SH-SY5Y (cell line): Measurements from ENCODE around the gene TOR2A.

Experiments used
- GATA2 ChIP-seq: IDR thresholded peaks from 2 replicates; pipeline ENCODE4 v1.6.1; 2011; ENCODE audit warnings: mild to moderate bottlenecking, low read depth, low read length
- GATA3 ChIP-seq: IDR thresholded peaks from 2 replicates; pipeline ENCODE4 v1.6.1; 2011; ENCODE audit warnings: low read depth, mild to moderate bottlenecking, low read length, moderate library complexity

DNA sequence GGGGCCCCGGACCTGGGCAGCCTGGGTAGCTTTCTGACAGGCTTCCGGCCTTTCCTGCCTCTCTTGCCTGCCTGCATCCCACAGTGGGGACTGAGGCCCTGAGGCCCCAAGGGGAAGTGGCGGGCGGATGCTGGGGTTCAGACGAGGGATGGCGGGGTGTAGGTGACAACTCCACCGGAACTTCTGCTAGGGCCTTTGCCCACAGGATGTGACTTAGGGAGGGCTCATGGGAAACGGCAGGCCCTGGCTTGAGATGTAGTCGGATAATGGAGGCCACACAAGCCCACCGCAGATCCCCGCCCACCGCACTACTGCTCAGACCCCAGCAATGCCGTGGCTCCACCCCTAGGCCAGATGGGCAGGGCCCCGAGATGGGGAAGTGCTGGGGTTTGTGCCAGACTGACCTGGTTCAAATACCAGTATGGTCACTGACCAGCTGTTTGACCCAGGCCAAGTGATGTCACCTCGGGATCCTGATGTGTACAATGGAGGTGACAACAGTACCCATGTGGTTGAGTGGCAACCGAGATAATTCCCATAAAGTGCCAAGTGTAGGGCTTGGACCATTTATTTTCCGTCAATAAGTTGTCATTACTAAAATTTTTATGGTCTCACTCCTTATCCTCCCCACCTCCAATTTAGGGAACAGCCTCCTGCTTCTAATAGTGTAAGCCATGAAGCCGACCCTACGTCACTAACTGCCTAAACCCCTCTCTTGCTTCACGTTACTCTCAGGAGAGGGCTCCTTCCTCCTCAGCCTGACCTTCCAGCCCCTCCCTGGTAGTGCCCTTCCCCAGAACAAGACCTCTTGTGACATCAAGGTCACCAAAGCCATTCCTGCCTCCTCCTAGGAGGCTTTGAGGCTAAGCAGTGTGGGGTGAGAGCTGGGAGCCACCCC, 48.3 kb upstream of the TOR2A start:
- TF ChIP-seq GATA2: no peak
- TF ChIP-seq GATA3: no peak
